GM23338 (cell line): ENCODE measurements around the gene C1orf21. TPM values are rescaled to one million over a fixed set of nuclear protein-coding genes. Genes with fewer than 3 reads are reported as not detected.

Experiments used
- ATAC-seq: fragments of 200-7000 bp; cut with Tn5 transposase; 3 replicates; pipeline ENCODE4 v1.9.1; 2020
- DNase-seq: peaks from one replicate; pipeline ENCODE4 v3.0.0-alpha.2; 2015; ENCODE audit warnings: low spot score
- H2AFZ ChIP-seq: fragments of 200-600 bp; sonication (generic); 2 replicates; pipeline ENCODE4 v1.8.0; 2016; ENCODE audit warnings: antibody characterized with exemption, mild to moderate bottlenecking, moderate library complexity
- H3F3A ChIP-seq: fragments of 200-600 bp; sonication (generic); replicated peaks from 2 replicates; pipeline ENCODE4 v1.8.0; 2017; ENCODE audit warnings: antibody characterized with exemption, mixed run types, low read depth
- H3K27ac ChIP-seq: fragments of 200-600 bp; sonication (generic); 2 replicates; pipeline ENCODE4 v1.6.1; 2016; ENCODE audit warnings: low read depth
- H3K27me3 ChIP-seq: fragments of 200-600 bp; sonication (generic); 2 replicates; pipeline ENCODE4 v1.8.0; 2016; ENCODE audit warnings: mild to moderate bottlenecking, mixed run types, moderate library complexity; ENCODE audit not compliant: insufficient read depth
- H3K36me3 ChIP-seq: fragments of 200-600 bp; sonication (generic); 2 replicates; pipeline ENCODE4 v1.8.0; 2016; ENCODE audit warnings: mild to moderate bottlenecking; ENCODE audit not compliant: insufficient read depth
- H3K4me1 ChIP-seq: fragments of 200-600 bp; sonication (generic); 2 replicates; pipeline ENCODE4 v1.8.0; 2016; ENCODE audit warnings: mild to moderate bottlenecking, moderate library complexity; ENCODE audit not compliant: insufficient read depth
- H3K4me2 ChIP-seq: fragments of 200-600 bp; sonication (generic); 2 replicates; pipeline ENCODE4 v1.7.1; 2017; ENCODE audit warnings: mixed run types
- H3K4me3 ChIP-seq: fragments of 200-600 bp; sonication (generic); 2 replicates; pipeline ENCODE4 v1.6.1; 2016; ENCODE audit warnings: mixed run types
- H3K79me2 ChIP-seq: fragments of 200-600 bp; sonication (generic); replicated peaks from 2 replicates; pipeline ENCODE4 v1.8.0; 2017; ENCODE audit warnings: mild to moderate bottlenecking; ENCODE audit not compliant: insufficient read depth
- H3K9me2 ChIP-seq: fragments of 200-600 bp; sonication (generic); 2 replicates; pipeline ENCODE4 v1.8.0; 2017; ENCODE audit not compliant: insufficient read depth
- H4K20me1 ChIP-seq: fragments of 200-600 bp; sonication (generic); replicated peaks from 2 replicates; pipeline ENCODE4 v1.8.0; 2017; ENCODE audit warnings: mild to moderate bottlenecking; ENCODE audit not compliant: insufficient read depth
- H3K27ac Mint-ChIP-seq: 2 replicates; pipeline ENCODE4 v1.8.0; 2020; ENCODE audit warnings: inconsistent platforms, mild to moderate bottlenecking, moderate library complexity, mixed read lengths
- H3K27me3 Mint-ChIP-seq: 3 replicates; pipeline ENCODE4 v1.8.0; 2022; ENCODE audit warnings: low read depth, mild to moderate bottlenecking, moderate library complexity, mixed read lengths, inconsistent platforms; ENCODE audit not compliant: insufficient read depth, poor library complexity
- H3K36me3 Mint-ChIP-seq: 3 replicates; pipeline ENCODE4 v1.8.0; 2021; ENCODE audit warnings: low read depth, mild to moderate bottlenecking, inconsistent platforms, moderate library complexity, mixed read lengths
- H3K4me1 Mint-ChIP-seq: 3 replicates; pipeline ENCODE4 v1.8.0; 2020; ENCODE audit warnings: mild to moderate bottlenecking, inconsistent platforms, mixed read lengths
- H3K4me3 Mint-ChIP-seq: 3 replicates; pipeline ENCODE4 v1.8.0; 2021; ENCODE audit warnings: moderate library complexity, mild to moderate bottlenecking, inconsistent platforms, mixed read lengths
- H3K9me3 Mint-ChIP-seq: 3 replicates; pipeline ENCODE4 v1.8.0; 2020; ENCODE audit warnings: moderate library complexity, mild to moderate bottlenecking, inconsistent platforms, mixed read lengths
- CREB1 ChIP-seq: fragments of 250-450 bp; sonication (Bioruptor Pico); IDR thresholded peaks from 2 replicates; pipeline ENCODE4 v1.5.0; 2020; ENCODE audit warnings: low read depth, mild to moderate bottlenecking, moderate library complexity
- CTCF ChIP-seq, 2 experiments: fragments of 200-600 bp in 1 of 2; sonication (generic) in 1 of 2; conservative IDR thresholded peaks; 2 replicates each; pipeline versions ENCODE4 v1.5.1 to v1.6.1; 2016 to 2017; ENCODE audit warnings: antibody characterized with exemption in 2 of 2, low read depth in 2 of 2, mild to moderate bottlenecking in 2 of 2, moderate library complexity in 1 of 2
- EZH2 ChIP-seq: fragments of 200-600 bp; sonication (generic); IDR thresholded peaks from one replicate; pipeline ENCODE4 v1.8.0; 2017; ENCODE audit warnings: antibody characterized with exemption, mild to moderate bottlenecking, low read depth; ENCODE audit not compliant: unreplicated experiment
- EZH2phosphoT487 ChIP-seq: fragments of 200-600 bp; sonication (generic); IDR thresholded peaks from one replicate; pipeline ENCODE4 v1.8.1; 2018; ENCODE audit warnings: antibody characterized with exemption; ENCODE audit not compliant: unreplicated experiment
- JUNB ChIP-seq: IDR thresholded peaks from one replicate; pipeline ENCODE4 v1.6.1; 2016; ENCODE audit warnings: antibody characterized with exemption; ENCODE audit not compliant: unreplicated experiment
- REST ChIP-seq: IDR thresholded peaks from one replicate; pipeline ENCODE4 v1.6.1; 2018; ENCODE audit warnings: antibody characterized with exemption; ENCODE audit not compliant: unreplicated experiment
- ZNF114 ChIP-seq: fragments of 250-450 bp; sonication (Bioruptor Pico); IDR thresholded peaks from 2 replicates; pipeline ENCODE4 v1.5.0; 2020; ENCODE audit warnings: mild to moderate bottlenecking, moderate library complexity
- ZNF331 ChIP-seq: fragments of 250-450 bp; sonication (Bioruptor Pico); IDR thresholded peaks from 2 replicates; pipeline ENCODE4 v1.5.0; 2020; ENCODE audit warnings: low read depth, mild to moderate bottlenecking, moderate library complexity
- ZNF462 ChIP-seq: fragments of 250-450 bp; sonication (Bioruptor Pico); IDR thresholded peaks from 2 replicates; pipeline ENCODE4 v1.5.0; 2020; ENCODE audit warnings: mild to moderate bottlenecking, moderate library complexity
- polyA plus RNA-seq: library from polyadenylated mRNA; unstranded; fragments of >200 nt; fragmentation: Nextera tagmentation; extraction: Ambion mirVana; gene quantifications from 2 replicates; pipeline ENCODE4 v1.2.1, GENCODE V29; 2016
- total RNA-seq: library from RNA; depleted of rRNA; stranded (reverse); fragments of >200 nt; shearing (Covaris generic); gene quantifications from 2 replicates; pipeline ENCODE4 v1.2.3, GENCODE V29; 2014

C1orf21 gene
- total and polyA plus RNA-seq, 2 experiments from 2014 or later, result 28.0 to 40.4 TPM

- H2AFZ ChIP-seq, result 0 out of 2 replicates have a peak overlapping the region, but pooled peaks have one; percentile 12
- Mint-ChIP-seq H3K27me3 (no peaks in the 10 kb centered on the region), H3K4me3 (no peak overlapping the region), H3K4me1 (no peaks in the 10 kb centered on the region; the same call in 2 of the 3 replicates), H3K9me3 (no peaks in the 10 kb centered on the region), H3K36me3 (no peaks in the 10 kb centered on the region), H3K27ac (no peak overlapping the region)
- H3F3A ChIP-seq, result no peaks in the 10 kb centered on the region
- no peak overlapping the region for H3K4me2 ChIP-seq
- DNase-seq (no peak), ATAC-seq (no peak)
- TF ChIP-seq EZH2phosphoT487, result no peak
- TF ChIP-seq REST, result no peak
- TF ChIP-seq ZNF114, result no peak
- no peak for TF ChIP-seq CTCF (conservative IDR thresholded peaks at IDR 0.05; ENCODE audit: low read depth in 2 of 2)
- TF ChIP-seq ZNF331 (CRISPR knock-in tag), result no peak
- no peak for TF ChIP-seq JUNB
- TF ChIP-seq EZH2, result no peak
- H4K20me1 ChIP-seq, result no peaks in the 10 kb centered on the region
- no peaks in the 10 kb centered on the region; the same call in 1 of the 2 replicates for H3K4me1 ChIP-seq
- no peaks in the 10 kb centered on the region; the same call in 1 of the 2 replicates for H3K9me2 ChIP-seq
- H3K27me3 ChIP-seq, result no peaks in the 10 kb centered on the region
- no peaks in the 10 kb centered on the region for H3K36me3 ChIP-seq
- no peak overlapping the region for H3K27ac ChIP-seq
- H3K4me3 ChIP-seq, result no peak overlapping the region
- no peaks in the 10 kb centered on the region for H3K79me2 ChIP-seq
Observed at GRCh38 chr1:184352776-184353175, 34.1 kb upstream of the C1orf21 start.

GRCh38 chr1:184354719-184355118 lies 32.1 kb upstream of the C1orf21 start:
- no peaks in the 10 kb centered on the region for H3K27me3 Mint-ChIP-seq
- Histone ChIP-seq H3K79me2 (no peaks in the 10 kb centered on the region), H3K9me2 (no peaks in the 10 kb centered on the region; the same call in 1 of the 2 replicates), H3K4me3 (no peak overlapping the region), H3K4me1 (no peaks in the 10 kb centered on the region), H3K27me3 (no peaks in the 10 kb centered on the region), H4K20me1 (no peaks in the 10 kb centered on the region), H3K36me3 (no peaks in the 10 kb centered on the region), H2AFZ (peak overlapping the region; percentile 50; the same call in 1 of the 2 replicates), H3K4me2 (no peak overlapping the region), H3K27ac (no peak overlapping the region), H3F3A (no peaks in the 10 kb centered on the region)
- H3K9me3 Mint-ChIP-seq, result no peaks in the 10 kb centered on the region
- H3K27ac Mint-ChIP-seq, result no peak overlapping the region
- no peak overlapping the region for H3K4me3 Mint-ChIP-seq
- no peaks in the 10 kb centered on the region for H3K36me3 Mint-ChIP-seq
- no peak for ATAC-seq
- H3K4me1 Mint-ChIP-seq, result no peaks in the 10 kb centered on the region; the same call in 2 of the 3 replicates
- no peak for DNase-seq
- no peak for TF ChIP-seq JUNB
- TF ChIP-seq ZNF462 (CRISPR knock-in tag), result no peak
- TF ChIP-seq EZH2phosphoT487, result no peak
- no peak for TF ChIP-seq CREB1 (CRISPR knock-in tag)
